GM12878 (cell line): ENCODE results near the gene HSPA12B. TPM values are rescaled to one million over a fixed set of nuclear protein-coding genes. Genes with fewer than 3 reads are reported as not detected.

ENCODE experiments used
- CUX1 ChIP-seq: IDR thresholded peaks from 2 replicates; pipeline ENCODE4 v1.6.1; 2012; ENCODE audit warnings: improper control_type of control experiment, low read depth, low read length; ENCODE audit not compliant: insufficient replicate concordance
- GATAD2B ChIP-seq: fragments of 450-650 bp; conservative IDR thresholded peaks from 2 replicates; pipeline ENCODE4 v1.6.1; 2017; ENCODE audit warnings: low read depth, mild to moderate bottlenecking, moderate library complexity
- NR2F1 ChIP-seq: fragments of 450-650 bp; conservative IDR thresholded peaks from 2 replicates; pipeline ENCODE4 v1.6.1; 2017; ENCODE audit warnings: mild to moderate bottlenecking
- SKIL ChIP-seq: fragments of 450-650 bp; IDR thresholded peaks from 2 replicates; pipeline ENCODE4 v1.6.1; 2017; ENCODE audit warnings: mild to moderate bottlenecking, low read depth, inconsistent platforms; ENCODE audit not compliant: poor library complexity, severe bottlenecking
- TCF12 ChIP-seq: IDR thresholded peaks from 2 replicates; pipeline ENCODE4 v1.6.1; 2011; ENCODE audit warnings: low read depth, mild to moderate bottlenecking, low read length
- polyA plus RNA-seq, 11 experiments: library from polyadenylated mRNA; depleted of rRNA in 4 of 11; unstranded in 6 of 11; stranded (reverse) in 5 of 11; fragments of >200 nt; fragmentation: Nextera tagmentation in 4 of 11; fragmentation: Illumina TruSeq in 1 of 11; extraction: Ambion mirVana in 4 of 11; extraction: Trizol in 1 of 11; gene quantifications; 1 replicate in 1 of 11; 2 replicates in 10 of 11; pipeline versions ENCODE4 v1.2.1 to v1.2.3, GENCODE V29; 2011 to 2016; ENCODE audit warnings: inconsistent platforms in 2 of 11, missing spikeins in 2 of 11, low read depth in 1 of 11
- total RNA-seq, 4 experiments: library from RNA; depleted of rRNA in 3 of 4; stranded (reverse); fragments of >200 nt in 3 of 4; fragmentation: Illumina TruSeq in 1 of 4; extraction: Trizol in 1 of 4; gene quantifications; 2 replicates each; pipeline versions ENCODE4 v1.2.1 to v1.2.3, GENCODE V29; 2013 to 2021

Gene HSPA12B
- total and polyA plus RNA-seq, 10 of the 15 experiments (the other 5 are each of a cell fraction or from before 2014, with no cell fraction given), result 0.08 TPM; not detected in 9

- TF ChIP-seq CUX1 (no peak), SKIL (no peak), TCF12 (no peak), GATAD2B (no peak), NR2F1 (no peak)
Measured at GRCh38 chr20:3704087-3704486, 28.4 kb upstream of the HSPA12B start (continued).
